ENCODE data around the gene POTEC.
"Not testable (repeated sequence)": the region's sequence is repeated elsewhere in the genome, so short reads cannot be mapped to it uniquely, and the experiment has no call there.

Gene POTEC

DNA sequence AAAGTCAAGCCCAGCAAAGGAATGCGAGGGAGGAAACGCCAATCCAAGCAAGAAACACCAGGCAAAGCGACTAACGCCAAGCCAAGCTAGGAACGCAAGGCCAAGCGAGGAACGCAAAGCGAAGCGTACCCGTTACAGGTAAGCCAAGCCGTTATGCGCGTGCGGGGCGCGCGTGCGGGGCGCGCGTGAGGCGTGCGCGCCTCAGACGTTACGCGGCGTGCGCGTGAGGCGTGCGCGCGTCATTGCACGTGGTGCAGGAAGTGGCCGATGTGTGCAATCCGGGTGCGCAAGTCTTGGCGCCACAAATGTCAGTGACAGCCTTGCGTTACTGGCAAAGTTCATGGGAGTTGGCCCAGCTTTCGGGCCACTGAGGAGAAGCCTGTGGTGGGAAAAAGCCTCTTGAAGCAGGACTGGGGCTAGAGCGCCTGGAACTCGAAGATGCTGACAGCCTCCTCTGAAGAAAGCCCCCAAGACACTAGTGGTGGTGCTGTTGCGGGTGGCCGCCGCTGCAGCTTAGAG is at the start of gene POTEC:
Gene POTEC (minus strand): TSS at position 155 of the 519 bp plus-strand sequence. CDS start 454 bp downstream, outside the sequence.
- not testable (repeated sequence) for H3K4me3 ChIP-seq (ENCODE audit: low read depth, low read length); DNase-seq (ENCODE audit: low read depth)

GRCh38 chr18:14577971-14578370 is 34.6 kb upstream of the POTEC start:
- no peak for DNase-seq (ENCODE audit: low read depth)
- TF ChIP-seq, protein P1, sequence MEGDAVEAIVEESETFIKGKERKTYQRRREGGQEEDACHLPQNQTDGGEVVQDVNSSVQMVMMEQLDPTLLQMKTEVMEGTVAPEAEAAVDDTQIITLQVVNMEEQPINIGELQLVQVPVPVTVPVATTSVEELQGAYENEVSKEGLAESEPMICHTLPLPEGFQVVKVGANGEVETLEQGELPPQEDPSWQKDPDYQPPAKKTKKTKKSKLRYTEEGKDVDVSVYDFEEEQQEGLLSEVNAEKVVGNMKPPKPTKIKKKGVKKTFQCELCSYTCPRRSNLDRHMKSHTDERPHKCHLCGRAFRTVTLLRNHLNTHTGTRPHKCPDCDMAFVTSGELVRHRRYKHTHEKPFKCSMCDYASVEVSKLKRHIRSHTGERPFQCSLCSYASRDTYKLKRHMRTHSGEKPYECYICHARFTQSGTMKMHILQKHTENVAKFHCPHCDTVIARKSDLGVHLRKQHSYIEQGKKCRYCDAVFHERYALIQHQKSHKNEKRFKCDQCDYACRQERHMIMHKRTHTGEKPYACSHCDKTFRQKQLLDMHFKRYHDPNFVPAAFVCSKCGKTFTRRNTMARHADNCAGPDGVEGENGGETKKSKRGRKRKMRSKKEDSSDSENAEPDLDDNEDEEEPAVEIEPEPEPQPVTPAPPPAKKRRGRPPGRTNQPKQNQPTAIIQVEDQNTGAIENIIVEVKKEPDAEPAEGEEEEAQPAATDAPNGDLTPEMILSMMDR (conservative IDR thresholded peaks at IDR 0.05; ENCODE audit: low read depth, low read length) = no peak

DNA sequence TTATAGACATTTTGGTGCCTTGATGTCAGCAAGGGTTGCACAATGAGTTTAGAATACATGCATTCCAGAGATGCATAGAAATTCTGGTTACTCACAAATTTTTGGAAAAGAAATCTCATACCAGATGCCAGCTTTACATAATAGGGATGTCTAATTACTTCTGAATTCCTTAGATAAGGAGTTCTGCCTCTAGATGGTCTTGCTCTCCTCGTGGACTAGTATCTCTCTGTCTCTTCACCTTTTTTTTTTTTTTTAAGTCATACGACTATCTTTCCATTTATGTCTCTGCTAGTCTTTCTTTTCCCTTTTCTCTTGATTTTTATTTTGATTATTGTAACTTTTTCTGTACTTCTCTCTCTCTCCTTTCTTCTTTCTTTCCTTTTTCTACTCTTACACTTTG is 16.1 kb upstream of the POTEC start:
- not testable (repeated sequence) for DNase-seq (ENCODE audit: low read depth); H3K4me3 ChIP-seq (ENCODE audit: low read depth, low read length)

More at GRCh38 chr18:14577971-14578370, 34.6 kb upstream of the POTEC start:
- H3K4me3 ChIP-seq (ENCODE audit: low read depth, low read length) = no peak overlapping the region

- DNase-seq (ENCODE audit: low read depth) = peak; percentile 0
- H3K4me3 ChIP-seq (ENCODE audit: low read depth, low read length) = not testable (repeated sequence)
Observed at GRCh38 chr18:14531659-14532058, 11.7 kb downstream of the POTEC start.

DNA sequence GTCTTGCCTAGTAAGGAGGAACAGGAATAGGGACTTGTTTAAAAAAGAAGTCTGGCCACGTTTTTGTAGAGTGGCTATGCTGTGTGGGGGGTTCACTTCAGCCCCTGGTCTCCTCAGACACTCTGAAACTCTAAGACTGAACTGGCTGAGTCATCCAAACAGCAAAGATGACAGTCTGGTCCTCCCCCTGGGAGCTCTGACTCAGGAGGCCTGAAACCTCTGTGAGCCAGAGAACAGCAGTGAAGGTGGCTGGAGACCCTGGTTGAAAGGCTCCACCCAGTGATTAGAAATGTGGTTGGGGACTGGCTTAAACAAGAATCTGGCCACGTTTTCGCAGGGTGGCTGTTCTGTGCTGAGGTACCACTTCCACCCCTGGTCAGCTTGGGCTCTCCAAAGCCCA is 32.7 kb downstream of the POTEC start:
- DNase-seq (ENCODE audit: low read depth) = not testable (repeated sequence)

GRCh38 chr18:14503691-14504090 is 39.7 kb downstream of the POTEC start:
- not testable (repeated sequence) for DNase-seq (ENCODE audit: low read depth)

More for the DNA sequence above, 32.7 kb downstream of the POTEC start:
- not testable (repeated sequence) for H3K4me3 ChIP-seq (ENCODE audit: low read depth, low read length)

GRCh38 chr18:14501894-14502293 is 41.5 kb downstream of the POTEC start:
- not testable (repeated sequence) for H3K4me3 ChIP-seq (ENCODE audit: low read depth, low read length); DNase-seq (ENCODE audit: low read depth)

More at GRCh38 chr18:14503691-14504090, 39.7 kb downstream of the POTEC start:
- not testable (repeated sequence) for H3K4me3 ChIP-seq (ENCODE audit: low read depth, low read length)

GRCh38 chr18:14489256-14490014 is 54.0 kb downstream of the POTEC start:
- DNase-seq (ENCODE audit: low read depth); H3K4me3 ChIP-seq (ENCODE audit: low read depth, low read length): not testable (repeated sequence)

- DNase-seq (ENCODE audit: low read depth) = not testable (repeated sequence)
Observed at GRCh38 chr18:14488789-14489188, 54.6 kb downstream of the POTEC start.

DNA sequence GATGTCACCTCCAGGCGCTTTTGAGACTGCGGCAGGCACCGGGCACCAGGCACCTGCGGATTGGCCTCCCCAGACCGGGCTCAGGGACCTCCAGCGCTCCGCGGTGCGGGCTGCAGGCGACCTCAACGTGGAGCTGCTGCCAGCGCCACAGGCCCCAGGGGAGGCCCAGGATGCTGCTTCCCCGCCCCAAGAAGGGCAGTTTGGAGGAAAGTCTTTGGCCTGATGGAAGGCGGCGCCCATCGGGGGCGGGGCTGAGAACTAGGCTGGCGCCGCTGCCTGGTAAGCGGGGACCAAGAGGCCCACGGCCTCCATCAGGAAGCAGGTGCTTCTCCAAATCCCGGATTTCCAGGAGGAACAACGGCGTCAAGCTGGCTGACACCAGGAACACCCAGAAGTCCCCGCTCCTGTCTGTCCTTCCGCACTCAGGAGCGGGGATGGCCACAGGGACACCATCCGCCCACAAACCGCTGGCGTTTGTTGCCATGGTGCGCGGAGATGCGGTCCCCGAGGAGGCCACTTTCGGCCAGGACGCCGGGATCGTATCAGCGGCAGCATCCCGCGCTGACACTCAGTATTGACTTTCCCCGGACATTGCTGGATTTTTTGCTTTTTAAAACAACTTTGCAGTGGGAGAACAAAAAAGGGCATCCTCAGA is 56.3 kb downstream of the POTEC start:
- not testable (repeated sequence) for DNase-seq (ENCODE audit: low read depth); H3K4me3 ChIP-seq (ENCODE audit: low read depth, low read length)

More at GRCh38 chr18:14488789-14489188, 54.6 kb downstream of the POTEC start:
- H3K4me3 ChIP-seq (ENCODE audit: low read depth, low read length) = not testable (repeated sequence)

- H3K4me3 ChIP-seq (ENCODE audit: low read depth, low read length) = not testable (repeated sequence)
Observed at GRCh38 chr18:14479076-14479475, 64.3 kb downstream of the POTEC start.

DNA sequence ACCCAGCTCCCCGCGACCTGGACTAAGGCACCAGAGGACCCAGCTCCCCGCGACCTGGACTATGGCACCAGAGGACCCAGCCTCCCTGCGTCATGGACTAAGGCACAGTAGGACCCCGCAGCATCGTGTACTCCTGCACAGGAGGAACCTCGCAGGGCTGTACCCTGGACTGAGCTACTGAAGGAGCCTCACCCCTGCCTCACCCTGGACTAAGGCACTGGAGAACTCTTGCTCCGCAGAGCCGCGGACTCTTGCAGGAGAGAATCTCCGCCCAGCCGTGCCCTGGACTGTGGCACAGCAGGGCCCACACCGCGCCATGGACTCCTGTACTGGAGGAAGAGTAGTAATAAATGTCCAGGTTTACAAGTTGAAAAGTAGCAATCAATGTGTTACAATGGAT is 67.9 kb downstream of the POTEC start:
- DNase-seq (ENCODE audit: low read depth); H3K4me3 ChIP-seq (ENCODE audit: low read depth, low read length): not testable (repeated sequence)

More at GRCh38 chr18:14479076-14479475, 64.3 kb downstream of the POTEC start:
- not testable (repeated sequence) for DNase-seq (ENCODE audit: low read depth)

GRCh38 chr18:14474752-14475151 is 68.6 kb downstream of the POTEC start:
- H3K4me3 ChIP-seq (ENCODE audit: low read depth, low read length); DNase-seq (ENCODE audit: low read depth): not testable (repeated sequence)

DNA sequence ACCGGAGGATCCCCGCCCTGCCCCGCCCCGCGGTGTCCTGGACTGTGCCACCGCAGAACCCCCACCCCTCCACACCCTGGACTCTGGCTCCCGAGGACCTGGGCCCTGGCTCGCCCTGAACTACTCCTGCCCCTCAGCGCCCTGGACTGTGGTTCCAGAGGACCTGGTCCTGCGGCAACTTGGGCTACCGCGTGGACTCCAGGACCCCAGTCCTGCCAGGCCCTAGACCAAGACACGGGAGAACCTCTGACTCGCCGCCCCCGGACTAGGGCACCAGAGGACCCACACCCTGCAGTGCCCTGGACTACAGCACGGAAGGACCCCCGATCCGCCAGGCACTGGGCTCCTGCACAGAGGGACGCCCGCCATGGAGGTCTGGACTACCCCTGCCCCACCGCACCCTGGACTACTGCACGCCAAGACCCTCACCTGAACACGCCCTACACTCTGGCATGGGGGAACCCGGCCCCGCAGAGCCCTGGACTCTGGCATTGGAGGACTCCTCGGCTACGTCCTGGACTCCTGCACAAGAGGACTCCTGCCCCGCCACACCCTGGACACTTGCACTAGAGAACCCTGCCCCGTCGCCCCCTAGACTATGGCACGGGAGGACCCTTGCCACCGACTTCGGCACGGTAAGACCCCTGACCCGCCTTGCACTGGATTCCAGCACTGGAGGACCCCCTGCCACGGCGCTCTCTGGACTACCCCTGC is 69.2 kb downstream of the POTEC start:
- not testable (repeated sequence) for H3K4me3 ChIP-seq (ENCODE audit: low read depth, low read length); DNase-seq (ENCODE audit: low read depth)

DNA sequence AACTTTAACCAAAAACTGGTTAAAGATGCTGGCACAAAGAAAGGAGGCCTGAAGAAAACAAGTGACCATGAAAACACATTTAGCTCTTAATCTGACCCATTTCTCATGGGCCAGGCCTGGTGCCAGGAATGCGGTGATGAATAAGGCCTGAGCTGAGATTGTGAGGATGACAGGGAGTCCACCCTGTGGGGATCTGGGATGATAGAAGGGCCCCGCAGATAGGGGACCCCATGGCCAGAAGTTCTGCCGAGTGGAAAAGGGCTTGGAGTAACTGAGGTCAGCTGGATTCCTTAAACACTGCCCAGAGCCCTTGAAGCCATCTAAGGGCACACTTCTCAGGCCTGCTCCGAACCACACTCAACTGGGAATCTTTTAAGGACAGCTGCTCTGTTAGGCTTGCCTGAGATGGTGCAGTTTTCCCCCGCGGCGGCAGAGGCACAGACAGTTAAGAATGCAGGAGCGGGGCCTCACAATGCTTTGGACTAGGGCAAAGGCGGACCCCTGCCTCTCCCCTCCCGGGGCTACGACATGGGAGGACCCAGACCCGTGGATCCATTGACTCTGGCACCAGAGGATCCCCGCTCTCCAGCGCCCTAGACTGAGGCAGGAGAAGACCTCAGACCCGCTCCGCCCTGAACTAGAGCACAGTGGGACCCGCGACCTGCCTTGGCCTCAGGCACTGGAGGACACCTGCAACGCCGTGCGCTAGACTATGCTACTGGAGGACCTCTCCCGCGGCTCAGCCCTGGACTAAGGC is 70.0 kb downstream of the POTEC start:
- not testable (repeated sequence) for H3K4me3 ChIP-seq (ENCODE audit: low read depth, low read length); DNase-seq (ENCODE audit: low read depth)

GRCh38 chr18:14471286-14471685 is 72.1 kb downstream of the POTEC start:
- not testable (repeated sequence) for DNase-seq (ENCODE audit: low read depth); H3K4me3 ChIP-seq (ENCODE audit: low read depth, low read length)

DNA sequence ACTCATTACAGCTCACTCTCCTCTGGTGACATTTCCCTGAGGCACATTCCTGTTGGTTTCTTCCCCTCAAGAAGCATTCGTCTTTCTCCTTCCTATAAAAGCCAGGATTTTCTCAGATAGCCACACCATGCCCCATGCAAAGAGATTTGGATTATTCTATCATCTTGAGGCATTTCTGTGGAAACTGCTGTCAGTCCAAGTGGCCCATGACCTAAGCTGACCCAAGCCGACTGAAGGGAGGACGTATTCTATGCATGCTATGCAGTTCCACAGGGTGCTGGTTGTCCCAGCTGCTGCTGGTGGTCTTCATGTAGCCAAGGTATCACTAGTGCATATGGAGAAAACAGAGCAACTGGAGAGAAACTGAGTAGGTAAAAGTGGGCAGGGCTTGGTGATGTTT is 73.0 kb downstream of the POTEC start:
- not testable (repeated sequence) for DNase-seq (ENCODE audit: low read depth); H3K4me3 ChIP-seq (ENCODE audit: low read depth, low read length)

Data from choroid plexus epithelial cell (primary cell).